ENCODE measurements around the gene CCDC85B.

Gene CCDC85B

GRCh38 chr11:65862191-65862735 is 28.2 kb upstream of the CCDC85B start:
- H3K27ac Mint-ChIP-seq: peak overlapping the region; percentile 68
- no peaks in the 10 kb centered on the region for H3K27me3 Mint-ChIP-seq
- H3K4me1 Mint-ChIP-seq (ENCODE audit: low read depth): peaks cover 26% of the 10 kb centered on the region
- H3K9me3 Mint-ChIP-seq: no peaks in the 10 kb centered on the region
- peaks cover 36% of the 10 kb centered on the region for H3K36me3 Mint-ChIP-seq (ENCODE audit: low read depth)
- no peak overlapping the region for H3K4me3 Mint-ChIP-seq

GRCh38 chr11:65862941-65863888 is 27.3 kb upstream of the CCDC85B start:
- peaks cover 41% of the 10 kb centered on the region for H3K36me3 Mint-ChIP-seq (ENCODE audit: low read depth)
- no peaks in the 10 kb centered on the region for H3K9me3 Mint-ChIP-seq
- H3K4me3 Mint-ChIP-seq: peak overlapping the region; percentile 6
- H3K4me1 Mint-ChIP-seq (ENCODE audit: low read depth): peaks cover 26% of the 10 kb centered on the region
- H3K27me3 Mint-ChIP-seq: no peaks in the 10 kb centered on the region
- peak overlapping the region; percentile 68 for H3K27ac Mint-ChIP-seq

GRCh38 chr11:65863889-65864705 is 26.4 kb upstream of the CCDC85B start:
- no peaks in the 10 kb centered on the region for H3K9me3 Mint-ChIP-seq
- H3K27me3 Mint-ChIP-seq: no peaks in the 10 kb centered on the region
- H3K36me3 Mint-ChIP-seq (ENCODE audit: low read depth): peaks cover 41% of the 10 kb centered on the region
- no peak overlapping the region for H3K4me3 Mint-ChIP-seq
- H3K4me1 Mint-ChIP-seq (ENCODE audit: low read depth): peaks cover 19% of the 10 kb centered on the region
- no peak overlapping the region for H3K27ac Mint-ChIP-seq

GRCh38 chr11:65864706-65865471 is 25.6 kb upstream of the CCDC85B start:
- H3K27me3 Mint-ChIP-seq: no peaks in the 10 kb centered on the region
- H3K4me3 Mint-ChIP-seq: no peak overlapping the region
- peaks cover 41% of the 10 kb centered on the region for H3K36me3 Mint-ChIP-seq (ENCODE audit: low read depth)
- H3K27ac Mint-ChIP-seq: no peak overlapping the region
- H3K4me1 Mint-ChIP-seq (ENCODE audit: low read depth): peaks cover 18% of the 10 kb centered on the region
- no peaks in the 10 kb centered on the region for H3K9me3 Mint-ChIP-seq

- Mint-ChIP-seq H3K36me3 (ENCODE audit: low read depth) (peaks cover 41% of the 10 kb centered on the region), H3K27me3 (no peaks in the 10 kb centered on the region), H3K4me3 (no peak overlapping the region), H3K9me3 (no peaks in the 10 kb centered on the region), H3K27ac (no peak overlapping the region), H3K4me1 (ENCODE audit: low read depth) (peaks cover 17% of the 10 kb centered on the region)
Observed at GRCh38 chr11:65865550-65866172, 24.8 kb upstream of the CCDC85B start.

- Mint-ChIP-seq H3K4me1 (ENCODE audit: low read depth) (peaks cover 18% of the 10 kb centered on the region), H3K27ac (peak overlapping the region; percentile 71), H3K9me3 (no peaks in the 10 kb centered on the region), H3K4me3 (no peak overlapping the region), H3K36me3 (ENCODE audit: low read depth) (peaks cover 32% of the 10 kb centered on the region), H3K27me3 (no peaks in the 10 kb centered on the region)
Observed at GRCh38 chr11:65866509-65867283, 23.8 kb upstream of the CCDC85B start.

- Mint-ChIP-seq H3K4me1 (ENCODE audit: low read depth) (peaks cover 16% of the 10 kb centered on the region), H3K27me3 (no peaks in the 10 kb centered on the region), H3K4me3 (no peak overlapping the region), H3K27ac (peak overlapping the region; percentile 71), H3K9me3 (no peaks in the 10 kb centered on the region), H3K36me3 (ENCODE audit: low read depth) (peaks cover 29% of the 10 kb centered on the region)
Observed at GRCh38 chr11:65867284-65868071, 23.0 kb upstream of the CCDC85B start.

- Mint-ChIP-seq H3K27ac (no peak overlapping the region), H3K4me1 (ENCODE audit: low read depth) (peaks cover 15% of the 10 kb centered on the region), H3K9me3 (no peaks in the 10 kb centered on the region), H3K36me3 (ENCODE audit: low read depth) (peaks cover 25% of the 10 kb centered on the region), H3K27me3 (peaks cover 3% of the 10 kb centered on the region), H3K4me3 (no peak overlapping the region)
Observed at GRCh38 chr11:65868076-65868667, 22.3 kb upstream of the CCDC85B start.

- no peak overlapping the region for H3K27ac Mint-ChIP-seq
- no peak overlapping the region for H3K4me3 Mint-ChIP-seq
- H3K27me3 Mint-ChIP-seq: peaks cover 3% of the 10 kb centered on the region
- no peaks in the 10 kb centered on the region for H3K9me3 Mint-ChIP-seq
- peaks cover 20% of the 10 kb centered on the region for H3K36me3 Mint-ChIP-seq (ENCODE audit: low read depth)
- peaks cover 21% of the 10 kb centered on the region for H3K4me1 Mint-ChIP-seq (ENCODE audit: low read depth)
Observed at GRCh38 chr11:65868907-65869306, 21.6 kb upstream of the CCDC85B start.

- H3K36me3 Mint-ChIP-seq (ENCODE audit: low read depth): peaks cover 15% of the 10 kb centered on the region
- no peak overlapping the region for H3K27ac Mint-ChIP-seq
- peaks cover 22% of the 10 kb centered on the region for H3K4me1 Mint-ChIP-seq (ENCODE audit: low read depth)
- H3K27me3 Mint-ChIP-seq: peaks cover 3% of the 10 kb centered on the region
- H3K9me3 Mint-ChIP-seq: no peaks in the 10 kb centered on the region
- H3K4me3 Mint-ChIP-seq: no peak overlapping the region
Observed at GRCh38 chr11:65869643-65870306, 20.7 kb upstream of the CCDC85B start.

GRCh38 chr11:65870307-65870658 is 20.2 kb upstream of the CCDC85B start:
- Mint-ChIP-seq H3K27ac (peak overlapping the region; percentile 71), H3K27me3 (peaks cover 3% of the 10 kb centered on the region), H3K4me3 (no peak overlapping the region), H3K9me3 (no peaks in the 10 kb centered on the region), H3K4me1 (ENCODE audit: low read depth) (peaks cover 22% of the 10 kb centered on the region), H3K36me3 (ENCODE audit: low read depth) (peaks cover 11% of the 10 kb centered on the region)
